Liver (tissue), 9 donors: ENCODE data around the gene RAPGEF4. TPM values are rescaled to one million over a fixed set of nuclear protein-coding genes. Genes with fewer than 3 reads are reported as not detected.

Source experiments
- DNase-seq: peaks from one replicate; pipeline ENCODE4 v3.0.0-alpha.2; 2017; ENCODE audit warnings: low spot score
- H3K27ac ChIP-seq, 2 donors: one replicate each; pipeline ENCODE4 v1.7.0; 2013; ENCODE audit warnings: inconsistent platforms in 2 of 2, low read length in 2 of 2, control low read depth in 1 of 2, low read depth in 1 of 2, mild to moderate bottlenecking in 1 of 2
- H3K27me3 ChIP-seq, 4 donors: one replicate each; pipeline versions ENCODE4 v1.6.1 to v1.7.0; 2013; ENCODE audit warnings: low read length in 3 of 4, inconsistent platforms in 1 of 4, mild to moderate bottlenecking in 1 of 4, moderate library complexity in 1 of 4; ENCODE audit not compliant: control insufficient read depth in 4 of 4, insufficient read depth in 4 of 4
- H3K36me3 ChIP-seq, 4 donors: one replicate each; pipeline versions ENCODE4 v1.6.1 to v1.7.0; 2013; ENCODE audit warnings: low read length in 3 of 4, mild to moderate bottlenecking in 3 of 4, low read depth in 1 of 4, moderate library complexity in 1 of 4; ENCODE audit not compliant: control insufficient read depth in 4 of 4, insufficient read depth in 3 of 4
- H3K4me1 ChIP-seq, 4 donors: one replicate each; pipeline versions ENCODE4 v1.6.1 to v1.7.0; 2013; ENCODE audit warnings: low read length in 3 of 4, mild to moderate bottlenecking in 3 of 4, moderate library complexity in 1 of 4; ENCODE audit not compliant: control insufficient read depth in 4 of 4, insufficient read depth in 4 of 4
- H3K4me3 ChIP-seq, 3 donors: one replicate each; pipeline versions ENCODE4 v1.6.1 to v1.7.0; 2013; ENCODE audit warnings: low read length in 3 of 3, control low read depth in 1 of 3, low read depth in 1 of 3, mild to moderate bottlenecking in 1 of 3
- H3K9ac ChIP-seq, 2 donors: one replicate each; pipeline ENCODE4 v1.7.0; 2013; ENCODE audit warnings: low read length in 2 of 2, mild to moderate bottlenecking in 2 of 2, moderate library complexity in 2 of 2, control low read depth in 1 of 2, low read depth in 1 of 2
- H3K9me3 ChIP-seq, 4 donors: one replicate each; pipeline versions ENCODE4 v1.6.1 to v1.7.0; 2013; ENCODE audit warnings: low read length in 3 of 4; ENCODE audit not compliant: control insufficient read depth in 4 of 4
- ATF3 ChIP-seq: IDR thresholded peaks from 2 replicates; pipeline ENCODE4 v1.6.1; 2016; ENCODE audit warnings: antibody characterized with exemption
- CTCF ChIP-seq: fragments of 150-350 bp; IDR thresholded peaks from 2 replicates; pipeline ENCODE4 v1.5.1; 2017; ENCODE audit warnings: improper control_type of control experiment, low read depth, low read length; ENCODE audit not compliant: missing input control
- EGR1 ChIP-seq, 2 donors: IDR thresholded peaks; 2 replicates each; pipeline ENCODE4 v1.6.1; 2016 to 2018; ENCODE audit warnings: antibody characterized with exemption in 2 of 2, low read depth in 2 of 2
- FOXA1 ChIP-seq: IDR thresholded peaks from 2 replicates; pipeline ENCODE4 v1.6.1; 2016; ENCODE audit warnings: antibody characterized with exemption
- FOXA2 ChIP-seq: IDR thresholded peaks from 2 replicates; pipeline ENCODE4 v1.6.1; 2016; ENCODE audit warnings: antibody characterized with exemption
- GABPA ChIP-seq, 2 donors: IDR thresholded peaks in 1 of 2; conservative IDR thresholded peaks in 1 of 2; 2 replicates each; pipeline ENCODE4 v1.6.1; 2016; ENCODE audit warnings: antibody characterized with exemption in 2 of 2, mild to moderate bottlenecking in 1 of 2, moderate library complexity in 1 of 2
- HNF4A ChIP-seq, 2 donors: conservative IDR thresholded peaks; 2 replicates each; pipeline ENCODE4 v1.6.1; 2016; ENCODE audit warnings: antibody characterized with exemption in 2 of 2, mild to moderate bottlenecking in 2 of 2
- HNF4G ChIP-seq: IDR thresholded peaks from 2 replicates; pipeline ENCODE4 v1.6.1; 2016; ENCODE audit warnings: antibody characterized with exemption
- JUND ChIP-seq, 2 donors: IDR thresholded peaks; 2 replicates each; pipeline ENCODE4 v1.6.1; 2016; ENCODE audit warnings: antibody characterized with exemption in 2 of 2
- MAX ChIP-seq: IDR thresholded peaks from 2 replicates; pipeline ENCODE4 v1.6.1; 2016; ENCODE audit warnings: antibody characterized with exemption
- NR2F2 ChIP-seq: IDR thresholded peaks from 2 replicates; pipeline ENCODE4 v1.6.1; 2016; ENCODE audit warnings: antibody characterized with exemption
- RAD21 ChIP-seq, 2 donors: IDR thresholded peaks; 2 replicates each; pipeline ENCODE4 v1.6.1; 2016; ENCODE audit warnings: antibody characterized with exemption in 2 of 2, mild to moderate bottlenecking in 2 of 2
- RXRA ChIP-seq, 2 donors: IDR thresholded peaks; 2 replicates each; pipeline ENCODE4 v1.6.1; 2017 to 2018; ENCODE audit warnings: antibody characterized with exemption in 2 of 2, mild to moderate bottlenecking in 1 of 2
- SP1 ChIP-seq: IDR thresholded peaks from 2 replicates; pipeline ENCODE4 v1.6.1; 2018; ENCODE audit warnings: antibody characterized with exemption, mild to moderate bottlenecking
- TAF1 ChIP-seq: conservative IDR thresholded peaks from 2 replicates; pipeline ENCODE4 v1.6.1; 2016; ENCODE audit warnings: antibody characterized with exemption, mild to moderate bottlenecking
- YY1 ChIP-seq: IDR thresholded peaks from 2 replicates; pipeline ENCODE4 v1.6.1; 2016; ENCODE audit warnings: antibody characterized with exemption, mild to moderate bottlenecking
- ZBTB33 ChIP-seq: IDR thresholded peaks from 2 replicates; pipeline ENCODE4 v1.6.1; 2016; ENCODE audit warnings: antibody characterized with exemption
- WGBS: extraction: QIAGEN DNeasy Blood & Tissue Kit; methylation state at CpG from one replicate; pipeline ENCODE4 v1.1.7; 2013; 5-methylcytosine and 5-hydroxymethylcytosine counted together
- polyA plus RNA-seq, 2 donors: library from polyadenylated mRNA; stranded (reverse) in 1 of 2; unstranded in 1 of 2; fragments of 200-250 nt in 1 of 2; fragments of >200 nt in 1 of 2; fragmentation: Nextera tagmentation in 1 of 2; extraction: Ambion mirVana in 1 of 2; gene quantifications; one replicate each; pipeline versions ENCODE4 v1.2.1 to v1.2.3, GENCODE V29; 2013 to 2015
- total RNA-seq, 2 donors: library from RNA; depleted of rRNA; stranded (reverse); fragments of >200 nt; gene quantifications; one replicate each; pipeline ENCODE4 v1.2.3, GENCODE V29; 2014
- donor health status: healthy.
- donor health status: healthy.
- donor health status: healthy.
- donor health status: healthy.
- donor health status: healthy.

The RAPGEF4 gene
- total and polyA plus RNA-seq, 4 donors, result 1.5 to 18.2 (median 8.3) TPM

GRCh38 chr2:173044686-173045085 lies 309.0 kb downstream of the RAPGEF4 start (continued):
- TF ChIP-seq RXRA (IDR thresholded peaks at IDR 0.05), result no peak

- no peak for TF ChIP-seq RAD21 (IDR thresholded peaks at IDR 0.05)
- TF ChIP-seq NR2F2, result no peak
- TF ChIP-seq JUND (IDR thresholded peaks at IDR 0.05), result no peak
- no peak for TF ChIP-seq MAX
- no peak for TF ChIP-seq TAF1
- no peak for TF ChIP-seq YY1
- no peak for TF ChIP-seq FOXA2
- no peak for TF ChIP-seq EGR1 (IDR thresholded peaks at IDR 0.05; ENCODE audit: low read depth in 2 of 2)
- no peak for TF ChIP-seq HNF4A (conservative IDR thresholded peaks at IDR 0.05)
- TF ChIP-seq ATF3, result no peak
- TF ChIP-seq GABPA (IDR thresholded peaks at IDR 0.05 in 1 of 2, conservative IDR thresholded peaks at IDR 0.05 in 1 of 2), result no peak
- TF ChIP-seq HNF4G, result no peak
- no peak for TF ChIP-seq FOXA1
- no peak overlapping the region for H3K4me3 ChIP-seq
- no peaks in the 10 kb centered on the region for H3K36me3 ChIP-seq
- H3K27ac ChIP-seq, result peak overlapping the region in 1 of 2 donors; percentile 41
- peaks cover 0 to 17% (median 2%) of the 10 kb centered on the region in 4 donors for H3K4me1 ChIP-seq
- H3K27me3 ChIP-seq, result no peaks in the 10 kb centered on the region
- no peak for DNase-seq
- 93% methylated on average over 2 of the region's 2 CpGs for WGBS
- no peaks in the 10 kb centered on the region for H3K9me3 ChIP-seq
- no peak overlapping the region for H3K9ac ChIP-seq
Measured at GRCh38 chr2:173045181-173045580, 309.5 kb downstream of the RAPGEF4 start.

GRCh38 chr2:173048522-173048896 lies 312.9 kb downstream of the RAPGEF4 start:
- peak overlapping the region; percentile 69 to 88 for H3K27ac ChIP-seq
- no peak for DNase-seq
- 96% methylated on average over 3 of the region's 3 CpGs for WGBS
- H3K4me1 ChIP-seq, result peaks cover 0 to 18% (median 2%) of the 10 kb centered on the region in 4 donors
- TF ChIP-seq HNF4G, result no peak
- no peak for TF ChIP-seq HNF4A (conservative IDR thresholded peaks at IDR 0.05)
- no peak for TF ChIP-seq TAF1
- TF ChIP-seq CTCF, result no peak
- no peak for TF ChIP-seq SP1
- no peak for TF ChIP-seq ATF3
- no peak for TF ChIP-seq RAD21 (IDR thresholded peaks at IDR 0.05)
- no peak for TF ChIP-seq ZBTB33
- TF ChIP-seq MAX, result no peak
- H3K9ac ChIP-seq, result no peak overlapping the region
- H3K9me3 ChIP-seq, result no peaks in the 10 kb centered on the region
- no peaks in the 10 kb centered on the region for H3K27me3 ChIP-seq
- no peaks in the 10 kb centered on the region for H3K36me3 ChIP-seq
- no peak overlapping the region for H3K4me3 ChIP-seq
